Left cardiac atrium (tissue), 4 donors: ENCODE results near the gene TRIM54. TPM values are rescaled to one million over a fixed set of nuclear protein-coding genes. Genes with fewer than 3 reads are reported as not detected.
"Not testable (repeated sequence)": the region's sequence is repeated elsewhere in the genome, so short reads cannot be mapped to it uniquely, and the experiment has no call there.

Experiments
- ATAC-seq, 2 donors: fragments of 200-7000 bp; cut with Tn5 transposase; one replicate each; pipeline ENCODE4 v1.9.1; 2020; ENCODE audit warnings: mild to moderate bottlenecking in 2 of 2, moderate library complexity in 2 of 2
- DNase-seq: peaks from one replicate; pipeline ENCODE4 v3.0.0-alpha.2; 2020
- intact Hi-C, 2 donors: fragments of 100-400 bp; cut with DNase I; formaldehyde crosslinking; loops; one replicate each; pipeline versions ENCODE4 v1.14.1 to v1.15.1; 2022 to 2023
- total RNA-seq, 2 donors: library from RNA; stranded (reverse); fragmentation: NEBNext Ultra II Directional; extraction: Animal tissue kit (Norgen Biotek cat#: 25700); gene quantifications; one replicate each; pipeline ENCODE4 v1.2.1, GENCODE V29; 2021
- donor health status: DM: no; HTN: yes; CAD: no.
- donor health status: DM: no; HTN: yes; CAD: no; lungs with severe emphysema.
- donor health status: DM: yes; HTN: yes; CAD: no.
- donor health status: Dilated cardiomyopathy.

The TRIM54 gene
- total RNA-seq, 2 donors from 2014 or later, result 92.1 to 105 TPM

- peak; percentile 35 for DNase-seq
- intact Hi-C loops, result loop anchor here in 1 of 2 donors (5.0 kb wide), 1 partner anchor 45 kb away; no protein-coding TSS in a partner anchor
Observed at GRCh38 chr2:27322301-27322765, 40.1 kb downstream of the TRIM54 start.

GRCh38 chr2:27322766-27323595, 40.8 kb downstream of the TRIM54 start, which contains the start of gene MPV17:
Gene MPV17 (minus strand): TSS chr2:27323097. CDS start chr2:27322517, 580 bp downstream.
- intact Hi-C loops, result loop anchor here in 1 of 2 donors (5.0 kb wide), 1 partner anchor 44 kb away; no protein-coding TSS in a partner anchor
- peak; percentile 94 to 98 for ATAC-seq
- DNase-seq, result peak; percentile 95

More at GRCh38 chr2:27322301-27322765, 40.1 kb downstream of the TRIM54 start:
- ATAC-seq, result peak; percentile 6 to 30

DNA sequence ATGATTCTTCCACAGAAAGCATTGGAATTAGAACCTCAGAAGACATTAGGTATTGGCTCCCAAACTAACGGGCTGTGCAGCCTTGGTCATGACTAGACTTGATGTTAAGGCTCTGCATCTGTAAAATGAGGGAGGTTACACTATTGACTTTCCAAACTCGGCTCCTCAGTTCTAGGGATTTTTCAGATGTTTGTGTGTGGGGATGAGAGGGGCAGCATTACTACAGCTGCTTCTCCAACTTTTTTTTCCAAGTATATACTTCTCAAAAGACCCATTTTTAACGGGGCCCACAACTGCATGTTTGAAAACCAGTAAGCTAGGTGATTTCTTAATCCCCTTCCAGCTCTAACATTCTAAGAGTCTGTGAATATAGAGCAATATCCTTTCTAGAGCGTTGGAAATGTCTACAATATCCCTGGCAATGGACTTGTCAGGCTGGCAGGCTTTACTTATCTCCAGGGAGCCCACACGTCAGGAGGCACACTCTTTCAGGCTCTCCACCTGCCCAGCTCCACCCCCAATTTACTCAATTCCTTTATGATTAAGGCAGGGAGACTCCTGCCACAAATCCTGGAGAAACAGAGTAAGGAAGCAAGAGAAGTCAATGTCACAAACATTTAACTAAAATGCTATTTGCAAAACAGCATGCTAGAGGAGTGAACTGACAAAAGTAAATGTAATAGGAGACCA, 41.5 kb downstream of the TRIM54 start:
- intact Hi-C loops, result loop anchor here in 1 of 2 donors (5.0 kb wide), 1 partner anchor 44 kb away; no protein-coding TSS in a partner anchor
- DNase-seq (no peak), ATAC-seq (peak in 1 of 2 donors; percentile 10)

- DNase-seq (no peak), ATAC-seq (no peak)
- intact Hi-C loops, result loop anchor here in 1 of 2 donors (5.0 kb wide), 1 partner anchor 43 kb away; no protein-coding TSS in a partner anchor
Observed at GRCh38 chr2:27324720-27325119, 42.5 kb downstream of the TRIM54 start.

GRCh38 chr2:27335311-27335710, 53.1 kb downstream of the TRIM54 start:
- intact Hi-C loops, result no loop called here
- DNase-seq, result no peak
- ATAC-seq, result no peak

DNA sequence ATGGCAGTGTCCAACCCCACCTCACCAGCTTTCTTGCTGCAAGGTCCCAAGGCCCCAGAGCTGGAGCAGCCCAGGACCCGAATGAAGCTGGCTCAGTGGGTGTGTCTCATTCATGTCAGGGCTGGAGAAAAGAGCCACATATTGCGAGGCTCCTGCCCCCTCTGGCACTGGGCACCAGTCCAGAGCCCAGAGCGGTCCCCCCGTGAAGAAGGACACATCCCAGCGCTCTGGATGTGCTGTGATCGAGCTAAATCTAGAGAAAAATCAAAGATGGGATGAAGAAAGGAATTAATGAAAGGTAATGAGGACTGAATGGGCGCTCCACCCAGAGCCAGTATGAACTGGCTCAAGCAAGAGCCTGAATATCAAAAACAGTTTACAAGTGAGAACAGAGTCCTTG, 53.9 kb downstream of the TRIM54 start:
- ATAC-seq (no peak), DNase-seq (no peak)
- intact Hi-C loops, result no loop called here

GRCh38 chr2:27347641-27348040, 65.4 kb downstream of the TRIM54 start:
- no peak for DNase-seq
- intact Hi-C loops, result no loop called here
- ATAC-seq, result no peak

GRCh38 chr2:27350106-27350693, 68.0 kb downstream of the TRIM54 start:
- ATAC-seq, result no peak
- intact Hi-C loops, result no loop called here

GRCh38 chr2:27351802-27352598, 69.8 kb downstream of the TRIM54 start:
- intact Hi-C loops, result no loop called here
- no peak for ATAC-seq
- DNase-seq, result no peak

More at GRCh38 chr2:27350106-27350693, 68.0 kb downstream of the TRIM54 start:
- no peak for DNase-seq

DNA sequence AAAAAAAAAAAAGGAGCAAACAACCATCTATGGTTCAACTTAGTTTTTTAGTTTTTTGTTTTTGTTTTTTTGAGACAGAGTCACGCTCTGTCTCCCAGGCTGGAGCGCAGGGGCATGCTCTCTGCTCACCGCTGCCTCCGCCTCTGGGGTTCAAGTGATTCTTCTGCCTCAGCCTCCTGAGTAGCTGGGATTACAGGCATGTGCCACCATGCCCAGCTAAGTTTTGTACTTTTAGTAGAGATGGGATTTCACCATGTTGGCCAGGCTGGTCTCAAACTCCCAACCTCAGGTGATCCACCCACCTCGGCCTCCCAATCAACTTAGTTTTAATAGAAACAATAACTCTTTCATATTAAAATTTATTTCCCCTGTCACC, 71.1 kb downstream of the TRIM54 start:
- intact Hi-C loops, ATAC-seq, DNase-seq: not testable (repeated sequence)

GRCh38 chr2:27353762-27354596, 71.8 kb downstream of the TRIM54 start:
- DNase-seq, result no peak
- no peak for ATAC-seq
- intact Hi-C loops, result no loop called here

DNA sequence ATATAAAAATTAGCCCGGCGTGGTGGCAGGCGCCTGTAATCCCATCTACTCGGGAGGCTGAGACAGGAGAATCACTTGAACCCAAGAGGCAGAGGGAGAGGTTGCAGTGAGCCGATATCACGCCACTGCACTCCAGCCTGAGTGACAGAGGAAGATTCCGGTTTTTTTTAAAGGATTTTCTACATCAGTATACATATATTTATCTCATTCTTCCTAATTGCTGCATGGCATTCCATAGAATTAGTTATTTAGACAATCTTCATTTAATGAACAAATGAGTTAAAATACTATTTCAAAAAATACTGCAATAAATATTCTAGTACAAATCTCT, 72.3 kb downstream of the TRIM54 start:
- DNase-seq (no peak), ATAC-seq (no peak)
- intact Hi-C loops, result no loop called here

- DNase-seq, result peak; percentile 42
- intact Hi-C loops, result no loop called here
- peak; percentile 5 to 10 for ATAC-seq
Observed at GRCh38 chr2:27356056-27356381, 73.8 kb downstream of the TRIM54 start.

GRCh38 chr2:27356382-27357181, 74.4 kb downstream of the TRIM54 start, which contains the start of gene GTF3C2:
Gene GTF3C2 (minus strand): TSS chr2:27356764. CDS start chr2:27343554, 13,210 bp downstream.
- ATAC-seq (peak; percentile 97 to 98), DNase-seq (peak; percentile 96)

More at GRCh38 chr2:27356382-27357181, 74.4 kb downstream of the TRIM54 start, which contains the start of gene GTF3C2:
- intact Hi-C loops, result no loop called here
